HL-60 (cell line): ENCODE data around the gene TTLL3.

Source experiments
- DNase-seq, 2 experiments: peaks; one replicate each; pipeline ENCODE4 v3.0.0-alpha.2; 2010 to 2020; ENCODE audit warnings: low read depth in 1 of 2, low spot score in 1 of 2
- H3K27ac ChIP-seq: fragments of 250-450 bp; sonication (Bioruptor Pico); replicated peaks from 2 replicates; pipeline ENCODE4 v1.5.1; 2020; ENCODE audit warnings: mild to moderate bottlenecking, moderate library complexity
- H3K27me3 ChIP-seq: fragments of 250-450 bp; sonication (Bioruptor Pico); 2 replicates; pipeline ENCODE4 v1.5.1; 2021; ENCODE audit warnings: mild to moderate bottlenecking, moderate library complexity; ENCODE audit not compliant: insufficient read depth, poor library complexity, severe bottlenecking
- H3K4me3 ChIP-seq: replicated peaks from 2 replicates; pipeline ENCODE4 v1.5.1; 2011; ENCODE audit warnings: mild to moderate bottlenecking, control low read depth, low read length; ENCODE audit not compliant: insufficient read depth
- GABPA ChIP-seq: IDR thresholded peaks from 2 replicates; pipeline ENCODE4 v1.6.1; 2012; ENCODE audit warnings: low read depth
- POLR2AphosphoS5 ChIP-seq: IDR thresholded peaks from 2 replicates; pipeline ENCODE4 v1.6.1; 2012; ENCODE audit warnings: low read depth
- REST ChIP-seq: IDR thresholded peaks from 2 replicates; pipeline ENCODE4 v1.6.1; 2012; ENCODE audit warnings: low read depth; ENCODE audit not compliant: insufficient replicate concordance
- SPI1 ChIP-seq: IDR thresholded peaks from 2 replicates; pipeline ENCODE4 v1.6.1; 2012; ENCODE audit warnings: low read depth, mild to moderate bottlenecking, borderline replicate concordance
- TF ChIP-seq, protein P1 (sequence below): IDR thresholded peaks from one replicate; pipeline ENCODE4 v1.5.1; 2011; ENCODE audit warnings: low read length, control low read depth, inconsistent platforms; ENCODE audit not compliant: insufficient read depth

Gene TTLL3

DNA sequence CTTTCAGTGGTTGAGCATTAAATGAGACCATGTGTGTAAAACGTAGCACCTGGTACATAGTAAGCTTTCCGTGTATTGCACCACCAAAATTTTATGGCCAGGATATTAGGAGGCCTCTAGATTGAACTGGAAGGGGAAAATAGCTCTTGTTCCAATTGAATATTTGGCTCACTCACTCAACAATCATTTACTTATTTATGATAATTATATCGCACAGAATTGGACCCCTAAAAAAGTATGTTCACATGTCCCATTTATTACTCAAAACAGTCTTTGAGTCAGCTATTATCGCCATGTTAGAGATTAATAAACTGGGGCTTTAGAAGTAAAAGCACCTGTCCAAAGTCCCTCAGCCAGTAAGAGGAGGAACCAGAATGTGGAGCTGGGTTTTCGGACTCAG is 5.1 kb upstream of the TTLL3 start:
- H3K27ac ChIP-seq = no peak overlapping the region
- H3K27me3 ChIP-seq = no peaks in the 10 kb centered on the region
- DNase-seq = no peak
- no peak overlapping the region for H3K4me3 ChIP-seq
- TF ChIP-seq GABPA = no peak
- no peak for TF ChIP-seq POLR2AphosphoS5

DNA sequence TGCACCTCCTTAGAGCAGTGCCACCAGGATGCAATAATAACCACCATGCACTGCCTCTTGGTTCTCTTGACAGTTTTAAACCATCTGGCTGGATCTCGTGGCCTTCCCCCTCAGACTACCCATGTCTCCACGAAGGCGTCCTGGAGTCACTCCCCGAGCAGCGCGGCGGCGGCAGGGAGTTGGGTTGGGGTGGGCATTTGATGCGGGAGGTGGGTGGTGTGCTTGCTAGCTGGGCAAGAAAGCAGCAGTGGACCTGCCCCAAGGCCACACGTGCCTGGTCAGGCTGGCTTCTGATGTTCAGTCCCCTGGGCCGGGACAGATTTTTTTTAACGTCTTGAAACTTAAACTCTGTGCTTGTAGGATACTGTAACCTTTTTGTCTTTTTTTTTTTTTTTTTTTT is 3.9 kb upstream of the TTLL3 start:
- no peak for DNase-seq
- no peak overlapping the region for H3K4me3 ChIP-seq
- TF ChIP-seq REST = no peak
- TF ChIP-seq SPI1 = no peak
- no peak for TF ChIP-seq GABPA
- TF ChIP-seq, protein P1, sequence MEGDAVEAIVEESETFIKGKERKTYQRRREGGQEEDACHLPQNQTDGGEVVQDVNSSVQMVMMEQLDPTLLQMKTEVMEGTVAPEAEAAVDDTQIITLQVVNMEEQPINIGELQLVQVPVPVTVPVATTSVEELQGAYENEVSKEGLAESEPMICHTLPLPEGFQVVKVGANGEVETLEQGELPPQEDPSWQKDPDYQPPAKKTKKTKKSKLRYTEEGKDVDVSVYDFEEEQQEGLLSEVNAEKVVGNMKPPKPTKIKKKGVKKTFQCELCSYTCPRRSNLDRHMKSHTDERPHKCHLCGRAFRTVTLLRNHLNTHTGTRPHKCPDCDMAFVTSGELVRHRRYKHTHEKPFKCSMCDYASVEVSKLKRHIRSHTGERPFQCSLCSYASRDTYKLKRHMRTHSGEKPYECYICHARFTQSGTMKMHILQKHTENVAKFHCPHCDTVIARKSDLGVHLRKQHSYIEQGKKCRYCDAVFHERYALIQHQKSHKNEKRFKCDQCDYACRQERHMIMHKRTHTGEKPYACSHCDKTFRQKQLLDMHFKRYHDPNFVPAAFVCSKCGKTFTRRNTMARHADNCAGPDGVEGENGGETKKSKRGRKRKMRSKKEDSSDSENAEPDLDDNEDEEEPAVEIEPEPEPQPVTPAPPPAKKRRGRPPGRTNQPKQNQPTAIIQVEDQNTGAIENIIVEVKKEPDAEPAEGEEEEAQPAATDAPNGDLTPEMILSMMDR = no peak
- TF ChIP-seq POLR2AphosphoS5 = no peak
- no peaks in the 10 kb centered on the region for H3K27me3 ChIP-seq
- no peak overlapping the region for H3K27ac ChIP-seq

DNA sequence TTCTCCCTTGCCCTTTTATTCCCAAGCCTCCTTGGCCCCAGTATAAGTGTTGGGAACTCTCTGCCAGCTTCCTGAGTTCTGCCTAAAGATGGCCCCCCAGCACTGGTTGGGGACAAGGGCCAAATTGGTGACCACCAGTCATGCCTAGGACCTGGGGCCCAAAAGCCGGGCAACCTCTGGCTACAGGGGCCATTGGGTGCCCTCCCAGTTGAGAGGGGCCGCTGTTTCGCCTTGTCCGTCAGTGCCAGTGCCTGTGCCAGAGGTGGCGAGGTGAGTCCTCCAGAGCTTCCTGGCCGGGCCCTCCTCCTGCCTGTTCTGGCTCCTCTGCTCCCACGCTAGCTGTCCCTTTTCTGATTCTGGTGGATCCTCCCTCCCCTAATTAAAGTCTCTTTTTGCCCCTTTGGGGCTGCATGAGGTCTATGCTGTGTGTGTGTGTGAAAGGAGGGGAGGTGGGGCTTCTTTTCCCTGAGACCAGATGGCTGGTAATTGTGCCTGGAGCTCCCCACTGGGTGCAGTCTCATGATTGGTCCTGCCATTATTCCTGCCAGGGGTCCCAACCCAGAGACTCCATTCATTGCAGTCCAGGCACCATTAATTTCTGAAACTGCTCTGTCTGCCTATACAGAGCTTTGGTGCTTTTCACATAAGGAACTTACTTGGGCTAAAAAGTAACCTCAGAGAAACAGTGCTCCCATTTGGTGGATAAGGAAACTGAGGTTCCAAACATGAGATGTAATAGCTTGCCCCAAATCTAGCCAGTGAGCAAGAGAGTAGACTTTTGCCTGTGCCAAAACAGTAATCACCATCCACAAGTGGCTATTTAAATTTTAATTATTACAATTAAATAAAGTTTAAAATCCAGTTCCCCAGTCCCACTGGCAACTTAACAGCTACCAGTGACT is 3.1 kb upstream of the TTLL3 start:
- DNase-seq = no peak
- Histone ChIP-seq H3K4me3 (no peak overlapping the region), H3K27me3 (no peaks in the 10 kb centered on the region), H3K27ac (no peak overlapping the region)
- TF ChIP-seq SPI1 = no peak
- no peak for TF ChIP-seq POLR2AphosphoS5
- TF ChIP-seq GABPA = no peak
- TF ChIP-seq, protein P1 = no peak
- no peak for TF ChIP-seq REST

- DNase-seq = no peak
- H3K27ac ChIP-seq = no peak overlapping the region
- TF ChIP-seq GABPA = no peak
- H3K4me3 ChIP-seq = no peak overlapping the region
- H3K27me3 ChIP-seq = no peaks in the 10 kb centered on the region
These were observed 2.1 kb upstream of the TTLL3 start for GRCh38 chr3:9807981-9808344.
